Measurements from ENCODE around the gene ABCC4.

- TF ChIP-seq CTCF (IDR thresholded peaks at IDR 0.05; ENCODE audit: poor library complexity) (no peak), EZH2phosphoT487 (IDR thresholded peaks at IDR 0.05; ENCODE audit: low read depth, severe bottlenecking, unreplicated experiment) (no peak)
Measured at GRCh38 chr13:95020298-95020987, 280.8 kb downstream of the ABCC4 start.

Measured in hepatocyte (in vitro differentiated cells).